Chondrocyte (in vitro differentiated cells): ENCODE measurements around the gene ADORA3. TPM values are rescaled to one million over a fixed set of nuclear protein-coding genes. Genes with fewer than 3 reads are reported as not detected.

Experiments used
- DNase-seq: peaks from one replicate; pipeline ENCODE4 v3.0.0; 2021; ENCODE audit warnings: mixed read lengths, low spot score
- H3K27ac Mint-ChIP-seq: one replicate; pipeline ENCODE4 v1.8.0; 2021; ENCODE audit warnings: mild to moderate bottlenecking, moderate library complexity, mixed read lengths; ENCODE audit not compliant: unreplicated experiment
- H3K27me3 Mint-ChIP-seq: 2 replicates; pipeline ENCODE4 v1.8.0; 2021; ENCODE audit warnings: low read depth, mixed read lengths
- H3K36me3 Mint-ChIP-seq: 2 replicates; pipeline ENCODE4 v1.8.0; 2021; ENCODE audit warnings: low read depth, mixed read lengths
- H3K4me1 Mint-ChIP-seq: 2 replicates; pipeline ENCODE4 v1.8.0; 2021; ENCODE audit warnings: low read depth, mild to moderate bottlenecking, mixed read lengths
- H3K4me3 Mint-ChIP-seq: one replicate; pipeline ENCODE4 v1.8.0; 2021; ENCODE audit warnings: mild to moderate bottlenecking, moderate library complexity, mixed read lengths; ENCODE audit not compliant: unreplicated experiment
- H3K9me3 Mint-ChIP-seq: 2 replicates; pipeline ENCODE4 v1.8.0; 2021; ENCODE audit warnings: low read depth, mixed read lengths
- CTCF ChIP-seq: fragments of 200-600 bp; sonication (generic); IDR thresholded peaks from 2 replicates; pipeline ENCODE4 v1.5.0; 2021; ENCODE audit warnings: antibody characterized with exemption, mild to moderate bottlenecking, moderate library complexity
- total RNA-seq: library from RNA; stranded (reverse); gene quantifications from 3 replicates; pipeline ENCODE4 v1.2.1, GENCODE V29; 2021

The ADORA3 gene
- total RNA-seq, 1 donor from 2014 or later: not detected

- Mint-ChIP-seq H3K4me3 (no peak overlapping the region), H3K36me3 (no peaks in the 10 kb centered on the region), H3K4me1 (peaks cover 15% of the 10 kb centered on the region), H3K9me3 (no peaks in the 10 kb centered on the region), H3K27ac (no peak overlapping the region), H3K27me3 (peaks cover 2% of the 10 kb centered on the region)
- DNase-seq: no peak
- no peak for TF ChIP-seq CTCF
These were observed 3.1 kb upstream of the ADORA3 start for GRCh38 chr1:111506561-111506960.

- peaks cover 4% of the 10 kb centered on the region for H3K27me3 Mint-ChIP-seq
- H3K27ac Mint-ChIP-seq: no peak overlapping the region
- no peaks in the 10 kb centered on the region for H3K9me3 Mint-ChIP-seq
- no peak for DNase-seq
- H3K36me3 Mint-ChIP-seq: no peaks in the 10 kb centered on the region
- H3K4me3 Mint-ChIP-seq: no peak overlapping the region
- peaks cover 15% of the 10 kb centered on the region for H3K4me1 Mint-ChIP-seq
- TF ChIP-seq CTCF: no peak
These were observed 2.2 kb upstream of the ADORA3 start for GRCh38 chr1:111505641-111506119.

GRCh38 chr1:111504097-111504496 is 664 bp upstream of the ADORA3 start:
- DNase-seq: no peak
- TF ChIP-seq CTCF: no peak
- Mint-ChIP-seq H3K9me3 (no peaks in the 10 kb centered on the region), H3K27me3 (peaks cover 17% of the 10 kb centered on the region), H3K4me3 (no peak overlapping the region), H3K4me1 (peaks cover 15% of the 10 kb centered on the region), H3K36me3 (no peaks in the 10 kb centered on the region), H3K27ac (no peak overlapping the region)

GRCh38 chr1:111501645-111502044 is 1.8 kb downstream of the ADORA3 start:
- no peak for DNase-seq
- Mint-ChIP-seq H3K9me3 (peaks cover 1% of the 10 kb centered on the region), H3K27me3 (peaks cover 22% of the 10 kb centered on the region), H3K4me1 (no peaks in the 10 kb centered on the region), H3K36me3 (no peaks in the 10 kb centered on the region), H3K27ac (no peak overlapping the region), H3K4me3 (no peak overlapping the region)
- no peak for TF ChIP-seq CTCF

GRCh38 chr1:111499026-111499785 is 4.2 kb downstream of the ADORA3 start:
- Mint-ChIP-seq H3K27me3 (peaks cover 39% of the 10 kb centered on the region), H3K4me3 (no peak overlapping the region), H3K9me3 (peaks cover 10% of the 10 kb centered on the region), H3K27ac (no peak overlapping the region), H3K4me1 (no peaks in the 10 kb centered on the region), H3K36me3 (peaks cover 2% of the 10 kb centered on the region)
- no peak for DNase-seq
- TF ChIP-seq CTCF: no peak
